Measurements from ENCODE around the gene ITPA.

ITPA gene

DNA sequence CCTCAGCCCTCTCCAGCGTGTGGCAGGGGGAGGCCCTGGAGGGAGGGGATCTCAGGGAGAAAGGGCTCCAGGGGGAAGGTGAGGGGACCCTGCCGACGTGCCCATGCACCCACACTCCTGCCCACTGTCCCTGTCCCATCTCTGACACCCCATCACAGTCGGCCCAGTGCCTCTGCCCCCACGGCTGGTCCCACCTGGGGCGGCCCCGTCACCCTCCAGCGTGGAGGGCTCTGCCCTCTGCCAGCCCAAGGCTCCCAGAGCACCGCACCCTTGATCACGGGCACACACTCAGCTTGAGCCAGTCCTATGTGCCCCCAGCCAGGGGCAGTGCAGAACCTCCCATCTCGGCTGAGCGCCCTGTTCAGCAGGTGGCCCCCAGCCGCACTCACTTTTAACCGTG, 20.5 kb downstream of the ITPA start:
- no peak for DNase-seq

DNA sequence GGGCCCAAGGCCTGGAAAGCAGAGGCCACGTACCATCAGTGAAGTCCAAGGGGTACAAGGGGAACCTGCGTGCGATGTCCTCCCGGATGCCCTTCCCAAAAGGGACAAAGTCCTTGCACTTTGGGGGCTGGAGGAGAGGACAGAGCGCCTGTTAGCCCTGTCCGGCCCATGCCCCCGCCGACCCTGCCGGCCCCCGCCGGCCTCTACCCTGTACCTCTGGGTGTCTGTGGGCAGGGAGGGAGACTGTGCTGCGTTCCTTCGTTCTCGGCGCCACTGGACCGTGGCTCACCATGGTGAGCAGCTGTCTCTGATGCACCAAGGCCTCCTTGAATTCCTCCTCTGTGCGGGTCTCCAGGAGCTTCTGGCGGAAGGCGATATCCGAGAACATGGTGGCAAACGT, 21.8 kb downstream of the ITPA start:
- no peak for DNase-seq

DNA sequence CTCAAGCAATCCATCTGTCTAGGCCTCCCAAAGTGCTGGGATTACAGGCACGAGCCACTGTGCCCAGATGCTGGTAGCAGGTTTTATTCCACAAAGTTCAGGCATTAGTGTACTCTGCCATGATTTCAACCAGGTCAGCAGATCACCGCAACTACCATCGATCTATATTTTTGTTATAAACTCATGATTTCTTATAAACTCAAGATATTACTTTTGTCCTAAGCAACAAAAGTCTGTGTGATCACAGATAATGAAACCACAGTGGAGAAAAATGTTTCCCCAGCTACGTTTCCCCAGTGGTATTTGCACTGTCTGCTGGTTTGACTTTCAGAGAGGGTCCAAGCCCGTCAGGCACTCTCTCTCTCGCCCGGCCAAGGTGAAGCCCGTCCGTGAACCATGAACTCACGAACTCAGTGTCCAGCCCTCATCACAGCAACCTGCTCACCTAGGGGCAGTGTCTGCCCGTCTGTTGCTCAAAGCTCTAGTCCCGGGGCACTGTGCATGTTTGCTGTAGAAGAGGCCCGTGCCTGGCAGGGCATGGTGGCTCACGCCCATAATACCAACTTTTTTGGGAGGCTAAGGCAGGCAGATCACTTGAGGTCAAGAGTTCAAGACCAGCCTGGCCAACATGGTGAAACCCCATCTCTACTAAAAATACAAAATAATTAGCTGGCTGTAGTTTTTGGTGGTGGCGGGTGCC, 22.7 kb downstream of the ITPA start:
- DNase-seq: no peak

DNA sequence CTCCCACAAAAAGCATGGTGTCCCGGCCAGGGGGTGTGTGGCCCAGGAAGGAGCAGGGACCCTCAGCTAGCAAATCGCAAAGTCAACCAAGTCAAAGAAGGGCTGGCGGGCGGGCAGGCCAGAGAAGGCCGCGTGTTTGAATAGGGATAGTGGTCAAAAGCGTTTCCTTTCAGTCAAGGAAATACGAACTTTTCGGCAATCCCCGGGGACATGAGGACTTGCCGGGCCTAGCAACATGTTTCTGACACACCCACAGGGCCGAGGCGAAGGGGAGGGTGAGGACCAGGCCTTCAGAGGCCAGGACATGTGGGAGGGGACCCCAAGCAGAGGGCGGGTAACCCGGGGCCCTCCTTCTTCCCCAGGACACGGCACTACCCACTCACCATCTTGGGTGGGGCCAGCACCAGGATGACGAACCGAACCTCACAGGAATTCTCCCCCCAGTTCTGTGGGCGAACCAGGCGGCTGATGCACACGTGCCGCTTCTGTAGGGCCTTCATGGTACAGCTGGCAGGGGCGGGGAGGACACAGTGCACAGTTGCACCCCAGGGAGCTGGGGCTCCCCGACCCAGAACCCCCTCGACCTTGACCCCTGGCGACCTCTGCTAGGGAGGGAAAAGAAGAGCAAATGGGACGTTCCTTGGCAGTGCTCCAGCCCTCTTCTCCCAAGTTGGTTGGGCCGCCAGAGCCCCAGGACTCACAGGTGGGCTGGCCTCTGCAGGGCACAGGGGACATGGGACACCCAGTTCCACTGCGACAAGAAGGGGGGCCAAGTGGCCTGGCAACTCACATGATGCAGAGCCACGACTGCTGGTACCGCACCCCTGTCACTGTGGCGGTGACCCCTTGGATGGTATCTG, 24.1 kb downstream of the ITPA start:
- no peak for DNase-seq

DNA sequence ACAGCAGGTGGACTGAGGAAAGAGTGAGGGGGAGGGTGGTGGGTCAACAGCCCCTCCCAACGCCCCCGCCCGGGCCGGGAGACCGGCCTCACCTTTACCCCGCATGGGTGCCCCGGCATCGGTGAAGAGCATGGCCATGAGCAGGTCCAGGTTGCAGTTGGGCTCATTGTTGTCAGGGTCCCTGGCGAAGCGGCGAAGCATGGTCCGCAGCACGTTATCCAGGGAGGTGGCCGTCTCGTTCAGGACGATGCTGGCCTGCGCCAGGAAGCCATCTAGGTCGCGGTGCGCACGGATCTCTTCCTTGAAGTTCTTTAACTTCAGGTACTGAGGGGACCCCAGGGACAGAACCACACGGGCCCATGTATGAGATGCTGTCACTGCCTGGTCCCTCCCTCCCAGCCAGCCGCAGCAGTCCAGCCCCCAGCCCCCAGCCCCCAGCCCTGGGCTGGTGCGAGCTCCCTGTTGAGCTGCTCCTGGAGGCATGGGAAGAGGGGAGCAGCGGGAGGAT, 24.7 kb downstream of the ITPA start:
- DNase-seq: no peak

DNA sequence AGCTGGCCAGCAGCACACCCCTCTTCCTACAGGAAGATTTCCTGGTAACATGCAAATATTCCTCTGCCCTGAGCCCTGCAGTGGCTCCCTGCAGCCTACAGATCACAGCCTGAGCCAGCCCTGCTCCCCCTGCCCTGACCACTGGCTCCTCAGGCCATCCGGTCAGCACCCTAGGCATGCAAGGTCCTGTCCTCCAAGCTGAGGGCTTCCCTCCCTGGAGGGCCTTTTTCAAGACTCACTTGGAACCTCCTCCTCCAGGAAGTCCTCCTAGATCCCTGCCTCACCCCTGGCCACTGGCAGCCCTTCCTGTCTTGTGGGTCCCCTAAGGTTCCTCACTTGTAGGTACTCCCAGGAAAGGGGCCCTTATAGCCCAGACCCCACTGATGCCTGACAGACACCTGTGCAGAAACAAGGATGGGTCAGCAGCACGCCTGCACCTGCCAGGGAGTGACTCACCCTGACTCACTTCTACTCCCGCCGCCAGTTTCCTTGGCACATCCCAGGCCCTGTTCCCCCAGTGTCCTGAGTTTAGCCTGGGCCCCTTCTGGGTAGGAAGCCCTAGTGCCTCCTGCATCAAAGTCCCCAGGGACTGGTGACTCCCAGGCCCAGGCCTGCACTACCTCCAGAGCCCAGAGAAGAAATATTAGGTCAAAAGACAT, 26.5 kb downstream of the ITPA start:
- no peak for DNase-seq

DNA sequence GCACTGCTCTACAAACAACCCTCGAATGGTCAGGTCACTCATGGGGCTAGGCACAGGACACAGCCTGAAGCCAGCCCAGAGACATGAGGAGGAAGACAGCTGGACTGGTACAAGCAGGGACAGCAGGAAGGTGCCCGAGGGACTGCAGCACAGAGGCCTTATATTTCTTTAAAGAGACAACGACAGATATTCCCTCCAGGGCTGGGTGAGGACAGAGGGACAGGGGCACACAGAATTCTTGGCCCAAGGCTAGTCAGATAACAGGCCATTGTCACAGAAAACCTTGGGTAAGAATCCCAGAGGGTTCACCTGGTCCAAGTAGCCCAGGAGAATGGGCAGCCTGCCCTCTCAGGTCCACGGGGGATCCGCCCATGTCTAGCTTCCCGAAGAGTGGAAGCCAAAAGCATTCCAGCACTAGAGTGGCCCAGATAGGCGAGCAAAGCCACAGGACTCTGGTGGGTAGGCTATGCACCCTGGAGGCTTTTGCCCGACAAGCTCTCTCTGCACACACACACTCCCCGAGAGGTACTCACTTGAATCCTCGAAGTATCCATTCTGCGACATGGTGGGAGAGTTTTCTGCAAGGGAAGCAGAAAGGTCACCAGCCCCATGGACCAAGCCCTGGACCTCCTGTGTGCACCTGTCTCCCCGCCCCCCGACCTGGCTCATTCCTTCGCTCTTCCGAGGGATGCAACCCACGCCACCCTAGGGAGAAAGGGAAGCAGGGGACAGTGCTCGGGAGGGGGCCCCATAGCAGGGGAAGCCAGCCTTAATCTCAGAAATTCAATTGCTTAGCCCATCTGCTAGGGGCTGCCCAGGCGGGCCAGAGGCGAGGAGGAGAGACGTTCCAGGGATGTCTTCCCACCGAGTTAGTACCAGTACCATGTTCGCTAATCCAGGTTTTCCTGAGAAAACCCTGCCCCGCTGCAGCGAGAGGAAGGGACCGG, 28.0 kb downstream of the ITPA start:
- no peak for DNase-seq

DNA sequence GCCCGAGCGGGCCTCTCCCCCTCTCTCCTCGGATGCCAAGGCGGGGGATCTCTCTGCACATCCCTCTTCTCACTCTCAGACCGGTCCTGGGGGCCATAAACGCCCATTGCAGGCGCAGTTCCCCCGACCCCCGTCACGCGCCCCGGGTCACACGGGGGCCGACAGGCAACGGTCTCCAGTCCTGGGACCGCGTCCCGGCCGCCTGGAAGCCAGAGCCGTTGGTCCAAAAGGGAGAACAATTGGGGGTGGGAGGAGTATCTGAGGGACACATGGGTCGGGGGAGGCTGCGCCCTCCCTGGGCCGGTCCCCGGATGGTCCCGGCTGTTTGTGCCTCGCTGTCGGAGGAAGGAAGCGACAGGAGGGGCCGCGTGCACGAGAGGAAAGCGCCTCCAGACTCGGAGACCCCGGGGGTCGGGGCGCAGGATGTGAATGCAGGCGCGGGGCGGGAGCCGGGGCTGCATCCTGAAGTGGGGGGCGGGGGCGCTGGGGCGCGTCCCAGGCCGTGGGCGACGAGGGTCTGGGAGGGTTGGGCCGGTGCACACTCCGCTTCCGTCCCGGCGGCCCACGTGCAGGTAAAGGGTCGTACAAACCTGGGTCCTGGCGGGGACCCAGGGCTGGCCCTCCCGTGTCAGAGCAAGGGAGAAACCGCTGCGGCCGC, 28.8 kb downstream of the ITPA start:
- DNase-seq: no peak

DNA sequence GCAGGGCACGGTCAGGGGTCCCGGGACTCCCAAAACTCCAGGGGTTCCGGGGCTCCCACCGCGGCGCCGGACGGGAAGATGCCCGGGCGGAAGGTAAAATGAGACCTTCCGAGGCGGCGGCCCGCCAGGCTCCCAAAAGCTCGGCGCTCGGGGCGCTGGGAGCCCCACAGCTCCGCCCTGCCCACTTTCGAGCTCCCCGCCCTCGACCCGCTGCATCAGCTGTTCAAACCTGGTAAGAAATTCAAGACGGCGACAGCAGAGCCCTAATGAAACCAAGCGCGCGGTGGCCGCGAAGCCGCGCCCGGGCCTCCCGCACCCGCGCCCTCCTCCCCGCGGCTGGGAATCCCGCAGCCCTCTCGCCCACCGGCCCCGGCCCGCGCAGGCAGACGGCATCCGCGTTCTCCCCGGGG, 29.3 kb downstream of the ITPA start:
- peak; percentile 80 for DNase-seq

DNA sequence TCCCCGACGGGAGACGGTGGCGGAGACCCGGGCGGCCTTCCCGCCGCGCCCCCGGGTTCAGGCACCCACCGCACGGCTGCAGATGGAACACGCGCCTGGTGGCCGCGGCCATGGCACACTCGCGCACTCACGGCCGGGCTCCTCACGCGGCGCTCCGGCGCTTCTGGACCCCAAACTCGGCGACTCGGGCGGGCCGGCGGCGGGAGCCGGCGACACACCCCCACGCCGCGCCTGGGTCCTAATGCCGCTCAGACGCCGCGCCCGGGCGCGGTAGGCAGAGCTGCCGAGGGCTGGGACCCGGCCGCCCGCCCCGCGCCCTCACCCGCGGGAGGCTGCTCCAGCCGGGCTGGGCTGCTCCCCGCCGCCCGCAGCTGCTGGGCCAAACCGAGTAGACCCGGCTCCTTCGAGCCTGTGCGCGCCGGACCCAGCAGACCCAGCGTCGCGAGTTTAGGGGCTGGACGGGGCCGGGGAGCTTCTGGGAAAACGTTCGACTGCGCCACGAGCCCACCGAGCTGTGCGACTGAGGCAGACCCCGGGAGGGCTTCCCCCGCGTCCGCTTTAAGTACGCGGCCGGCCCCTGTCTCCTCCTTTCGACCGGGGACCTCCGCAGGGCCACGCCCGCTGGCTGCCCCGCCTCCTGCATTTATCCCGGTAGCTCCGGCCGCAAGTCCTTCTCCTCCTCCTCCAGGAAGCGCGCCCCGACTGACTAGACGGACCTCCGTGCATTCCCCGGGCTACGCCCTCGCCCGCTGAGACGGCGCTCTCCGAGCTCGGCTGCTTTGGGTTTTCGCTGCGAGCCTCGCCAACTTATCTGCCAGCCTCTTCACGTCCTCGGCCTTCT, 29.9 kb downstream of the ITPA start, which contains the start of gene SLC4A11:
Gene SLC4A11, minus strand, starts transcription at position 165 of the 841 bp plus-strand sequence. Its CDS starts 53 bp downstream, at position 112.
- peak; percentile 76 for DNase-seq

DNA sequence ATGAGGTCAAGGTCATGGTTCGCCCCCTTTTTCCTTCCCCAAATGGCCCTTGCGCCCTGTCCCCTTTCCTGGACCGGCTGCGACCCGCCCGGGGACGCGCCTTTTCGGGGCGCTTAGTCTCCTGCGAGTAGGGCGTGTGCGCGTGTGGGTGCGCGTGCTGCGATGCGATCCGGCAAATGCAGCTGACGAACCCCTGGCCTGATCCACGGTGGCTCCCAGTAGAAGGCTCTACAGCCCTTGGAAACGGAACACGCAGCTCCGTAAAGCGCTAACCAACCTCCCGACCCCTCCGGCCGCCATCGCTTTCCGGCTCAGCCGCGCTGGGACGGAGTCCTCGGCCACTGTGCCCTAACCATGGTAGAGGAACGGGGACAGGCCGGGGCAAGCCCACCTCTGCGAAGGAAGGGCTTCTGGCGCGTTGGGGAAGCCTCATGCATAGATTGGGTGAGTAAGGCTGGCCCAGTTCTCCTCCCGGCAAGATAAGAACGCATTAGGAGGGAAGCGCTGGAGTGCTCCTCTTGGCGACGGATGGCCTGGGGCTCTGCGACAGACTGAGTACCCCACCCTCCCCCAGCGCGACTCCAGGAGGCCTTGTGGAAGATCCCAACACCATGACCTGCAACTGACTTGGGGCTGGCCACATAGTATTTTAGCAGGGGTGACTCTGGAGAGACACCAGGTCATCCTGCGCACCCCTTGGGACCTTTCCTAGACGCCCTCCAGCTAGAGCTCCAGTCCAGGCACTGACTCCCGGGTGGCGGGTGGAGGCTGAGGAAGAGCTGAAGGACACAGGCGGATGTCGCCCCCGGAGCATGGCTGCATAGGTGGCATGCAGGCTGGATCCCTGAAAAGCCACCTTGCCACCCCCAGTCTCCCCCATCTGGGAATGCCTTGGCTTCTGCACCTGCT, 30.8 kb downstream of the ITPA start:
- DNase-seq: no peak

DNA sequence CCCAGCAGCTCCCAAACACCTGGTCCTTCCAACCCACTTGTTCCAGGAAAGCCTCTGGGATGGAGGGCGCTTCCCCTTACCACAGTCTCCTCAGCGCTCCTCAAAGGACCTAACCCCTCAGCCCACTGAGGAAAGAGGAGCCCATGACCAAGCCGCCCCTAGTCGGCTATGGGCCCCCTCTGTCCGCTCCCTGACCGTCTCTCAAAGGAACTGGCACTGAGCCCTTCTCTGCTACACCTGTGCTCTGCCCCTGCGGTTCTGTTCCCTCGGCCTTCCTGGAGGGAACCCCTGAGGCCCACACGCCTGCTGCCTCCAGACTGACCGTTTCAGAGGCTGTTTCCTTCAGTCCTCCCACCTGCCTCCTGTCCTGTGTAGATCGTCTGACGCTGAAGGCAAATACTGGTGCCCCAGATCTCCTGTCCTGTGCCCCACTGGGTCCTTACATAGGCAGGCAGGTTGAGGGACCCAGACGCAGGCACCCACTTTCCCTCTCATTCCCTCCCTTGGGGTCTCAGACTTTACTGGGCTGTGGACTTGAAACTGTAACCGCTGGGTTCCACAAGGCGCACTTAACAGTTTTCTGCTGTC, 31.6 kb downstream of the ITPA start:
- DNase-seq: no peak

DNA sequence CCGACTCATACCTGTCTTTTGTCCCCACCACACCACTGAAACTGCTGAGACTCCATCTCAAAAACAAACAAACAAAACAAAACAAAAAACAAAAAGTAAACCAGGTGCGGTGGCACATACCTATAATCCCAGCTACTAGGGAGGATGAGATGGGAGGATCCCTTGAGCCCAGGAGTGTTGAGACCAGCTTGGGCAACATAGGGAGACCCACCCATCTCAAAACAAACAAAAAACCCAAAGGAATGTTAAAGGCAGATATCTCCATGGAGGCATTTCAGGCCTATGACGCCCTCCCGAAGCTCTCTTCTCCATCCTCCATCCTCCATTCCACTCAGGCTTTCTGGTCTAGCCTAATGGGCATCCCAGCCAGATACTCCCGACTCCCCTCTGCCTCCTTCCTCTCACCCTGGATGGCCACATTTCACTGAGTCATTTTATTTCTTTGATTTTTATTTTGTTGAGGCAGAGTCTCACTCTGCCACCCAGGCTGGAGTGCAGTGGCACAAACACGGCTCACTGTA, 32.9 kb downstream of the ITPA start:
- DNase-seq: no peak

DNA sequence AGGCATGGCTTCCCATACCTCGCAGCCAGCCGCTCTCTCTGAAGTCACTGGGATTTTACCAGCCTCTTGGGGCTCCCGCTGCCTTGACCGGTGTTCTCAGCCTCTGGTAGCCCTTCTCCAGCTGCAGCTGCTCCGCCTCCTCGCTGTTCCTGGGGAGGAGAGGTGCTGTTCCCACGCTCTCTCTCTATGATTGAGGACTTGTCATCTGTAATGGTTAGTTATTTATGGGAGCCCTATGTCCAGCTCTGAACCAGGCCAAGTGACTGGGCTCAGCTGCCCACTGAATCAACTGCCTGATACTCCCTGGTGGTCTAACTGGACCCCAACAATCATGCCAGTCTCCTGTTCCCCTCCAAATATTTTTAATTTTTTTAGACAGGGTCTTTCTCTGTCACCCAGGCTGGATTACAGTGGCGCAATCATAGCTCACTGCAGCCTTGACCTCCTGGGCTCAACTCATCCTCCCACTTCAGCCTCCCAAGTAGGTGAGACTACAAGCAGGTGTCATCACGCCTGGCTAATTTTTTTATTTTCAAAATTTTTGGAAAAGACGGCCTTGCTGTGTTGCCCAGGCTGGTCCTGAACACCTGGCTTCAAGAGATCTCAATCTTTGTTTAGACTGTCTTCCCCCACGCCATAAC, 34.5 kb downstream of the ITPA start:
- no peak for DNase-seq

DNA sequence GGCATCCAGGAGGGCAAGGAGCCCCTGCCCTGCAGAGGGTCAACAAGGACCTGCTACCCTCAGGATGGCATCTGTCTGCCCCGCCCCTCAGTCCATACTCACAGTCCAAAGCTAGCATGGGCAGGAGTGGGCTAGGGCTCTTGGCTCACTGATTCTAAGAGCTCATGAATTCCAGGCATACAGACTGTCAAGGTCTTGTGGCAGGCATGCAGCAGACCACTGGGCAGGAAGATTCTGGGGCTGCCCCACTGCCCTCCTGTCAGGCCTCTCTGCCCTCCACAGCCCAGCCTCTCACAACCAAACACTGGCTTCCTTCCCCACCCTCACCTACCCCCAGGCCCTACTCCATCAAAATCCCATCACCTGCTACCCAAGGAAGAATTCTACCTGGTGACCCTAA, 35.3 kb downstream of the ITPA start:
- DNase-seq: no peak

DNA sequence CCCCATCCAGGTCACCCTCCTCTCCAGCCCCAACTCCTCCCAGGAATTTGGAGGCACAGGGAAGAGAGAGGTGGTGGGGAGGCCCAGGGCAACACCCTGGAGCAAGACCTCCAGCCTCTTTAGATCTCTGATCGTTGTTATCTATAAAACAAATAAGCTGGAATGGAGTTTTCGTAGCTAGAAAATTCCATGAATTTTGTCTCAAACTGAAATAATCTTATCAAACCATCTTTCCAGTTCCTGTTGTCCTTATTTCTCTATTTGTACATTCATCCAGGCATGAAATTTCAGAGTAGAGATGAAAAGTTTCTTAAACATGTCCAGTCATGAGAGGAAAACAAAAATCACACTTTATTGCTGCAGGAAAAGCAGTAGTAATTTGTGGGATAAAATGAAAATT, 35.9 kb downstream of the ITPA start:
- DNase-seq: no peak

DNA sequence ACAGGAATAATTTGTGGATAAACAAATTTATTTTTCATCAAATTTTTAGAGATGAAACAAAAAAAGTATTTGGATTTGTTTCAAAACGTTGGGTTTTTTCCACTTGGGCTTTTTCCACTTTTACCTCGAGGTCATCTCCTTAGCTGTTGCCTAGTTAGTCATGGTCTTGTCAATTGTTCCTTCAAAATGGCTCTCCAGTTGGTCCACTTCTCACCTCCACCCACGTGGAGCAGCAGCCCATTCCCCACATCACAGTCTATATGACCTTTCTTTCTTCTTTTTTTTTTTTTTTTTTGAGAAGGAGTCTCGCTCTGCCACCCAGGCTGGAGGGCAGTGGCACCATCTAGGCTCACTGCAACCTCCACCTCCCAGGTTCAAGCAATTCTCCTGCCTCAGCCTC, 36.4 kb downstream of the ITPA start:
- no peak for DNase-seq

DNA sequence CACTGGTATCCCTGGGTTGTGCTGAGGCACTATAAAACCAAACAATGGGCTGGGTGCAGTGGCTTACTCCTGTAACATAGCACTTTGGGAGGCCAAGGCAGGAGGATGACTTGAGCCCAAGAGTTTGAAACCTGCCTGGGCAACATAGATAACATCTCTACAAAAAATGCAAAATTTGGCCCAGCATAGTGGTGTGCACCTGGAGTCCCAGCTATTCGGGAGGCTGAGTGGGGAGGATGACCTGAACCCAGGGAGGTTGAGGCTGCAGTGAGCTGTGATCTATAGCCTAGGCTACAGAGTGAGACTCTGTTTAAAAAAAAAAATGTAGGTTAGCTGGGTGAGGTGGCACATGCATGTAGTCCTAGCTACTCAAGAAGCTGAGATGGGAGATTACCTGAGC, 37.4 kb downstream of the ITPA start:
- DNase-seq: no peak

DNA sequence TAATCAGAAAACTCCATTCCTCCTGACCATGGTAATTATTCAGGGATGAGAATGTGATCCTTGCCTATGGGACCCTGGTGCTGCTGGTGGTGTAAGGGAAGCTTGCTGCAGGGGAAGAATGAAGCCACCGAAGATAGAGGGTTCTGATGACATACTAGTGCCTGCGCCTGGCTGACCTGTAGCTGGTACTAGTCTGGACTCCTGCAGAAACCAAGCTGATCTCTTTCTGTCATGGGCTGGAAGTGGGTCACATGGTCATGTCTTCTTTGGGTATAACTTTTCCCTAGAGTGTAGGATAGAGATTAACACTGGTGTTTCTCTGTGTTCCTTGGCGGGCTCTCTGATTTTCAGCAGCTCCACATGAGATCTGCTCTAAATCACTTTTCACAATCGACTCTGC, 38.3 kb downstream of the ITPA start:
- DNase-seq: no peak
